Measurements from ENCODE around the gene ARID1B. TPM values are rescaled to one million over a fixed set of nuclear protein-coding genes. Genes with fewer than 3 reads are reported as not detected.

ARID1B gene
- polyA plus RNA-seq, 1 experiment = 19.2 TPM

DNA sequence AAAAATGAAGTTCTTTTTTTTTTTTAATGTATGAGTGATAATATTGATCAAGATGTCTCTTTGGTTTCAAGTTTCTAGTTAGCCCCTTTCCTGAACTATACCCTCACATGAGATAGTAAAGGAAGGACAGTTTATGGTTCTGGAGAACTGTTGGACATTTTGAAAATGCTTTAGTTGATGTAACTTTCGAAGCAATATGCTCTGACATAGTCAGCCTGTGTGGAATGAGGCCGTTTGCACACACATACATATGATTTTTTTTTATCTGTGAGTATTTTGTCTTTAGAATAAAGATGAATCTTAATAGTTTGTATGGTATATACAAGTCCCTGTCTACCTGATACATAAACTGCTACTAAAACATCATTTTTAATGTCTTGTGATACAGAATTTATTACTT lies 177.0 kb downstream of the ARID1B start:
- Histone ChIP-seq H3K27me3 (ENCODE audit: control insufficient read depth, insufficient read depth, low read length) (no peaks in the 10 kb centered on the region), H3K27ac (ENCODE audit: low read depth, low read length) (no peak overlapping the region), H3K4me3 (ENCODE audit: low read depth, low read length) (no peak overlapping the region), H3K9me3 (ENCODE audit: control insufficient read depth, insufficient read depth, low read length) (no peaks in the 10 kb centered on the region)
- TF ChIP-seq, protein P1, sequence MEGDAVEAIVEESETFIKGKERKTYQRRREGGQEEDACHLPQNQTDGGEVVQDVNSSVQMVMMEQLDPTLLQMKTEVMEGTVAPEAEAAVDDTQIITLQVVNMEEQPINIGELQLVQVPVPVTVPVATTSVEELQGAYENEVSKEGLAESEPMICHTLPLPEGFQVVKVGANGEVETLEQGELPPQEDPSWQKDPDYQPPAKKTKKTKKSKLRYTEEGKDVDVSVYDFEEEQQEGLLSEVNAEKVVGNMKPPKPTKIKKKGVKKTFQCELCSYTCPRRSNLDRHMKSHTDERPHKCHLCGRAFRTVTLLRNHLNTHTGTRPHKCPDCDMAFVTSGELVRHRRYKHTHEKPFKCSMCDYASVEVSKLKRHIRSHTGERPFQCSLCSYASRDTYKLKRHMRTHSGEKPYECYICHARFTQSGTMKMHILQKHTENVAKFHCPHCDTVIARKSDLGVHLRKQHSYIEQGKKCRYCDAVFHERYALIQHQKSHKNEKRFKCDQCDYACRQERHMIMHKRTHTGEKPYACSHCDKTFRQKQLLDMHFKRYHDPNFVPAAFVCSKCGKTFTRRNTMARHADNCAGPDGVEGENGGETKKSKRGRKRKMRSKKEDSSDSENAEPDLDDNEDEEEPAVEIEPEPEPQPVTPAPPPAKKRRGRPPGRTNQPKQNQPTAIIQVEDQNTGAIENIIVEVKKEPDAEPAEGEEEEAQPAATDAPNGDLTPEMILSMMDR (IDR thresholded peaks at IDR 0.05; ENCODE audit: low read depth, low read length) = no peak
- CTCF ChIA-PET = interaction anchor here (3.5 kb wide), 1 partner anchor 12 kb away, joined by 13 read pairs; no protein-coding TSS in a partner anchor
- DNase-seq (ENCODE audit: low read depth, low spot score) = no peak
- POLR2A ChIA-PET = no interaction called here

DNA sequence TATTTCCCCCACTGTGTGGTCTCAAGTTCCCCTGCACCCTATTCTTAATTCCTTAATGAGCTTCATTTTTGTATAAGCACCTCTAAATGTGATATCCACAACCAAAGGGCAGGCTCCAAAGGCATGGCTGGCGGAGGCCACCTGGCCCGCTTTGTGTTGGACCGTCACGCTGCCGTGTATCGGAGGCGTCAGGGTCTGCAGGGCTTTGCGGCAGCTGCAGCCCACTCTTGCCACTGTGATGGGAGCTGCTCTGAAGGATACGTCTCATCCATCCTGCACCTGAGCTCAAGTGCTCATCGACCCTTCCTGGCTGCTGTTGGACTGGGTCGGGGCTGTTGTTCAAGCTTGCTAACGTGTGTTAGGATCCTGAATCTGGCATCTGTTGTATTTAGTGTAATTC lies 177.6 kb downstream of the ARID1B start:
- no peaks in the 10 kb centered on the region for H3K9me3 ChIP-seq (ENCODE audit: control insufficient read depth, insufficient read depth, low read length)
- H3K27me3 ChIP-seq (ENCODE audit: control insufficient read depth, insufficient read depth, low read length) = no peaks in the 10 kb centered on the region
- no peak overlapping the region for H3K4me3 ChIP-seq (ENCODE audit: low read depth, low read length)
- TF ChIP-seq, protein P1 (IDR thresholded peaks at IDR 0.05; ENCODE audit: low read depth, low read length) = no peak
- DNase-seq (ENCODE audit: low read depth, low spot score) = no peak
- POLR2A ChIA-PET = interaction anchor here (0.6 kb wide), 1 partner anchor 22 kb away, joined by 3 read pairs; no protein-coding TSS in a partner anchor
- CTCF ChIA-PET = interaction anchor here (0.6 to 3.5 kb wide), 3 partner anchors 13 to 91 kb away, joined by 3 to 13 read pairs (median 8); no protein-coding TSS in a partner anchor
- no peak overlapping the region for H3K27ac ChIP-seq (ENCODE audit: low read depth, low read length)

DNA sequence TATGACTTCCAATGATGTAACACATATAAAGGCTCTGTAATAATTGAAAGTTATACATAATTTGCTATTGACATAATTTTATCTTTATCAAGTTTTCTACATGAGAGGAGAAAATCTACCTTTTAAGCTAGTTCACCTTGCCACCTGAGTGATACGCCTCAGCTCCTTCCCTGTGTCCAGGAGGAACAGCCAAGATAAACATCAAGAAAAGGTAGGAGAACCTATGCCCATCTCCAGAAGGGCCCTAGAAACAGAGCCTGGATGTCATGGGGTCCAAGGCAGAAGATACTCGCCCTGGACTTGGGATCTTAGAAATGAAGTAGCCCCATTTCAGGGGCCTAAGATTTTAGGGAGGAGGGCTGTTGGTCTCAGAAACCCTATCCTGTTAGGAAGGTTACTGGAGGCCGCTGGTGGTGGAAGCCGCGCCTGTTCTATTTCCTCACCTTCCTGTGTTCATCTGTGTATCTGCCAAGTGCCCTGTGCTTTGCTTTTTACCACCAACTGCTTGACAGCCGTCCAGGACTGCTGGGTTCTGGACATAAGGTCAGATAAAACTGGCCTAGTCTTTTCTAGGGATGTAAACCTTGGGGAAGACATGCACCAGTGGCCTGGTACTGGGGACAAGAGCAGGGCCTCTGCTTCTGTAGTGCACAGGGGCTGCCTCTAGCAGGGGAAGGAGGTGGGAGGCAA lies 178.5 kb downstream of the ARID1B start:
- H3K27me3 ChIP-seq (ENCODE audit: control insufficient read depth, insufficient read depth, low read length) = no peaks in the 10 kb centered on the region
- DNase-seq (ENCODE audit: low read depth, low spot score) = no peak
- H3K4me3 ChIP-seq (ENCODE audit: low read depth, low read length) = no peak overlapping the region
- CTCF ChIA-PET = interaction anchor here (0.6 to 0.9 kb wide), 2 partner anchors 45 to 90 kb away, joined by 3 to 8 read pairs; no protein-coding TSS in a partner anchor
- no peaks in the 10 kb centered on the region for H3K9me3 ChIP-seq (ENCODE audit: control insufficient read depth, insufficient read depth, low read length)
- TF ChIP-seq, protein P1 (IDR thresholded peaks at IDR 0.05; ENCODE audit: low read depth, low read length) = no peak
- no peak overlapping the region for H3K27ac ChIP-seq (ENCODE audit: low read depth, low read length)
- POLR2A ChIA-PET = interaction anchor here (0.6 kb wide), 1 partner anchor 23 kb away, joined by 3 read pairs; no protein-coding TSS in a partner anchor

DNA sequence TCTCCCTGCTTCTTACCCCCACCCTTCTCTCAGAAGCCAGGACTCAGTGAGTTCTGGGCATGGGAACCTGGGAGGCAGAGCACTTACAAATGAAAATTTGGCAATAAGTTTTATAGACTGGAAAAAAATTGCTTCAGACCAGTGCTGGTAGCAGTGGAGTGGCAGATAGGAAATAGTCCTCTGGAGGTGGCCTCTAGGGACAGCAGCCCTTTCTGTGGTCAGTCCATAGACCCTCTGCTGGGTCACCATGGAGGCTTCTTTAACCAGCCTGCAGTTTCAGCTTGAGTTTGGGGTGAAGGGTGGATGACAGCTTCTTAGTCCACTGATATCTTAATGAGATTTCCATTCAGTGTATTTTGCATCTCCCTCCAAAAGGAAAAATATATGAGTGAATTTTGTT lies 179.1 kb downstream of the ARID1B start:
- TF ChIP-seq, protein P1 (IDR thresholded peaks at IDR 0.05; ENCODE audit: low read depth, low read length) = no peak
- Histone ChIP-seq H3K4me3 (ENCODE audit: low read depth, low read length) (no peak overlapping the region), H3K27me3 (ENCODE audit: control insufficient read depth, insufficient read depth, low read length) (no peaks in the 10 kb centered on the region), H3K9me3 (ENCODE audit: control insufficient read depth, insufficient read depth, low read length) (no peaks in the 10 kb centered on the region), H3K27ac (ENCODE audit: low read depth, low read length) (no peak overlapping the region)
- ChIA-PET CTCF (no interaction called here), POLR2A (no interaction called here)
- DNase-seq (ENCODE audit: low read depth, low spot score) = no peak

DNA sequence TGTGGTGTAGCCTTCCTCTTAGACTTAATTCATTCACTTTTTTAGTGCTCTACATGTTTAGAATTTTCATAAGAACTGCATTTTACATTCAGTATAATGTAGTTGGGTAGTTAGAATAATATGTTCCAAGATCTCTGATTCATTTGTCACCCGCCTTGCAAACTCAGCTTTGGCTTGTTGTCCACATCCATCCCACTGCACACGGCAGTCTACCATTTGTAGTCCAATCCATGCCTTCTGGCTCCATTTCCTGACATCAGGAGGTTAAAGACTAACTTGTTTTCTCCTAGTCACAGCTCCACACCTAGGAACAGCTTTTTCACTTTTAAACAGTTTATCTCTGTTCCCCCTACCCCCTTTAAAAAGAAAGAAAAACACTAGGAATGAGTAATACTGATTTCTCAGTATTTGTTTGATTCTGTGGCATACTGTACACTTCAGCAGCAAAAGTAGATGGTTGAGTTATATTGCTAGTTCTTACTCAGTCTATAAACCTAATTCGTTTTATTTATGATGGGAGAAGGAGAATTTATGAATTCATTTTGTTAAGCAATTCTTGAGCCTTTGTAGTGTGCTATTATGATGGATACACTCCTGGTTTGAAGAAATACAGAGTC lies 180.9 kb downstream of the ARID1B start:
- H3K27me3 ChIP-seq (ENCODE audit: control insufficient read depth, insufficient read depth, low read length) = no peaks in the 10 kb centered on the region
- ChIA-PET POLR2A (no interaction called here), CTCF (no interaction called here)
- TF ChIP-seq, protein P1 (IDR thresholded peaks at IDR 0.05; ENCODE audit: low read depth, low read length) = no peak
- H3K27ac ChIP-seq (ENCODE audit: low read depth, low read length) = no peak overlapping the region
- DNase-seq (ENCODE audit: low read depth, low spot score) = no peak
- no peaks in the 10 kb centered on the region for H3K9me3 ChIP-seq (ENCODE audit: control insufficient read depth, insufficient read depth, low read length)
- H3K4me3 ChIP-seq (ENCODE audit: low read depth, low read length) = no peak overlapping the region

Measured in AG04450 (cell line).